Skeletal muscle satellite cell (primary cell): ENCODE data around the gene FAM53B.
"Not testable (repeated sequence)": the region's sequence is repeated elsewhere in the genome, so short reads cannot be mapped to it uniquely, and the experiment has no call there.

Experiments
- H3K27me3 ChIP-seq: 2 replicates; pipeline ENCODE4 v1.7.0; 2013; ENCODE audit warnings: low read length; ENCODE audit not compliant: control insufficient read depth, insufficient read depth
- H3K36me3 ChIP-seq: 2 replicates; pipeline ENCODE4 v1.7.0; 2013; ENCODE audit warnings: mild to moderate bottlenecking, control low read depth, low read length; ENCODE audit not compliant: insufficient read depth
- H3K4me1 ChIP-seq: 2 replicates; pipeline ENCODE4 v1.7.0; 2013; ENCODE audit warnings: low read length; ENCODE audit not compliant: control insufficient read depth, insufficient read depth
- H3K4me2 ChIP-seq: 2 replicates; pipeline ENCODE4 v1.7.0; 2013; ENCODE audit warnings: mild to moderate bottlenecking, low read length
- H3K4me3 ChIP-seq: 2 replicates; pipeline ENCODE4 v1.7.0; 2013; ENCODE audit warnings: low read length
- H3K9ac ChIP-seq: 2 replicates; pipeline ENCODE4 v1.7.0; 2013; ENCODE audit warnings: mild to moderate bottlenecking, low read depth, low read length, moderate library complexity
- H3K9me3 ChIP-seq: replicated peaks from 2 replicates; pipeline ENCODE4 v1.7.0; 2013; ENCODE audit warnings: mild to moderate bottlenecking, control low read depth, low read length

Gene FAM53B

DNA sequence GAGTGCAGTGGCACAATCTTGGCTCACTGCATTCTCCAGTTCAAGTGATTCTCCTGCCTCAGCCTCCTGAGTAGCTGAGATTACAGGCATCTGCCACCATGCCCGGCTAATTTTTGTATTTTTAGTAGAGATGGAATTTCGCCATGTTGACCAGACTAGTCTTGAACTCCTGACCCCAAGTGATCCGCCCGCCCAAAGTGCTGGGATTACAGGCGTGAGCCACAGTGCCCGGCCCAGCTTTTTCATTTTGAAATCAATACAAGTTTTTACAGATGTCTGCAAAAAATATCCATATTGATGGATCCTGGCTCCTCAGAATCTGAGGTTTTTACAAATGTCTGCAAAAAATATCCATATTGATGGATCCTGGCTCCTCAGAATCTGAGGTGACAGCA is 155.8 kb downstream of the FAM53B start:
- H3K4me2 ChIP-seq, H3K36me3 ChIP-seq, H3K9me3 ChIP-seq, H3K4me3 ChIP-seq, H3K9ac ChIP-seq: not testable (repeated sequence)
- peaks cover 13% of the 10 kb centered on the region for H3K4me1 ChIP-seq
- H3K27me3 ChIP-seq, result peaks cover 10% of the 10 kb centered on the region

DNA sequence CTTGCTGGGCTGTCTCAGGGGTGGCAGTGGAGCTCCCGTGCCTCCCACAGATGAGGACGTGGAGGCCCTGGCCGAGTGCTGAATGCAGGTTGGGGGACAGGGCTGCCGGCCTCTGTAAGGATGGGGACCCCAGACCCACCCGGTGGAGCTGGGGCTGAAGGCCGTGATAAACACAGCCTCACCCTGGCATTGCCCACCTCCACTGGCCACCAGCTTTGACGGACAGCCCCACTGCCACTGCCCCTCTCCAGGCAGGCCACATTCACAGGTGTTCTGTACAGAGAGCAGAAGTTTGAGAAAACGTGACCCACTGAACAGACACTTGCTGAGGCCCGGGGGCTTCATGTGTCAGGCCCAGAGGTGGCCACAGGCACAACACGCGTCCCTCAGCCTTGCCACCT is 156.4 kb downstream of the FAM53B start:
- Histone ChIP-seq H3K4me2 (no peak overlapping the region), H3K9ac (no peak overlapping the region), H3K4me1 (peaks cover 13% of the 10 kb centered on the region), H3K4me3 (no peak overlapping the region), H3K36me3 (no peaks in the 10 kb centered on the region), H3K27me3 (peaks cover 10% of the 10 kb centered on the region), H3K9me3 (peaks cover 6% of the 10 kb centered on the region)

DNA sequence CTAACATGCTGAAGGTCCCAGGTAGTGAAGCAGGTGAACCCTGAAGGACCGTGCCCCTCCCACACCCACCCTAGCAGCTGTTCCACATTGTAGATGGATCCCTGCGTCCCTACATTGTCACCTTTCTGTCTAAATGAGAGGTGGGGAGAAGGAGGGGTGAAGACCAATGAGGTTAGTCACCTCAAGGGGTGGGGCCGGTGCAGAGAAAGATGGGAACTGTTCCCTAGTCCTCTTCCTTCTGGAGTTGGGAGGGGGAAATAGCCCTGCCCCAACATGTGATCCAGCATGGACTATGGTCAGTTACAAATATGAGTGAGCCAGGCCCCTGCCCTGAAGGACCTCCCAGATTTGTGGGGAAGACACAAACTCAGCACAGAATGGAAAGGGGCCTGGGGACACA is 158.0 kb downstream of the FAM53B start:
- Histone ChIP-seq H3K27me3 (peaks cover 10% of the 10 kb centered on the region), H3K9me3 (no peaks in the 10 kb centered on the region), H3K4me1 (peaks cover 13% of the 10 kb centered on the region), H3K4me3 (no peak overlapping the region), H3K4me2 (no peak overlapping the region), H3K9ac (no peak overlapping the region), H3K36me3 (no peaks in the 10 kb centered on the region)

DNA sequence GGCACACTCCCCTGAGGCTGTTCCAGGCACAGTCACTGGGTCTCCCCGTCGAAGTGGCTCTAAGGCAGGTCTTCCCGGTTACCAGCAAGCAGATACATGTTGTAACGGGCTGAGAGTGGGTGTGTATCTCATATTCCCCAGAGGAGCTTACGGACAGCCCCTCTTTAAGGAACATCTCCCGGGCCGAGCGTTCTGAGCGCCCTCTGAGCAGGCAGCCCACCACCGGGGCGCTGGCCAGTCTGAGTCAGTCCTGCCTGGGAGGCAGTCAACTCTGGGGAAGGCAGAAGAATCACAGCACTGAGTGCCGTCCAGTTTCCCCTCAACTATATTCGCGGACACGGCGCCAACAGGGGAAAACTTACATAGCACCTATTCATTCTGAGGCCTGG is 165.2 kb downstream of the FAM53B start:
- peaks cover 21% of the 10 kb centered on the region for H3K27me3 ChIP-seq
- H3K9me3 ChIP-seq, result no peaks in the 10 kb centered on the region
- no peak overlapping the region for H3K4me3 ChIP-seq
- no peak overlapping the region for H3K4me2 ChIP-seq
- no peaks in the 10 kb centered on the region for H3K4me1 ChIP-seq
- H3K9ac ChIP-seq, result no peak overlapping the region
- no peaks in the 10 kb centered on the region for H3K36me3 ChIP-seq

DNA sequence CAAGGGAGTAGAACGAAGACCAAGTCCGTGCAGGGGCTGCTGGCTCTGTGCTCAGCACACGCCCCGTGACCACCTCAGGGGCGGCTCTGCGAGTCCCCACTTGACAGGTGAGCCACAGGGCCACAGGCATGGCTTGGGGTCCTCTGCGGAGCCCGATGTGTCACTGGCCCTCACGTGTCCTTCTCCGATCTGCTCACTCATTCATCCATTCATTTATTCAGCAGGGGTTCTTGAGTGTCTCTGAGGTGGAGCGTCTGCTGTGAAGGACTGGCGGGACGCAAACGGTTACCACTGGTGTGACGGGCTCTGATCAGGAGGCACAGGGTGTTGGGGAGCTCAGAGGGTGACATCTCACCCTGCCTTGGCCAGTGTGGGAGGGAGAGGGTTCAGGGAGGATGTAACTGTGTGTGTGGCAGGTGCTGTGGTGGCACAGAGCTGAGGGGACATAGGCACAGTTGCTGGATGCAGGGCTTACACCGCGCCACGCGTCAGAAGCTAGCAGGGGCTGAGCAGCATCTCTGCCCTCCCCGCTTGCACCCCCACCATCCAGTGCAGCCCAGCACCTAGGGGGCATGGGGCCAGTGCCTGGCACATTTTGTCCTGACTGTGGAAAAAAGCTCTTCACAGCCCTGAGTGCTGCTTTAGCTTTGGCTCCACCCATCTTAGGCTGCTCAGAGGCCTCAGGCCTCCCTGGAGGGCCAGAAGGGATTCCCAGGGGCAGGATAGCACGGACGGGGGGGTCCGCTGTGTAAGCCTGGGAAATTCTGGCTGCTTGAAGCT is 165.8 kb downstream of the FAM53B start:
- Histone ChIP-seq H3K4me1 (no peaks in the 10 kb centered on the region), H3K36me3 (no peaks in the 10 kb centered on the region), H3K27me3 (peaks cover 21% of the 10 kb centered on the region), H3K9me3 (no peaks in the 10 kb centered on the region), H3K4me3 (no peak overlapping the region), H3K9ac (no peak overlapping the region), H3K4me2 (no peak overlapping the region)

DNA sequence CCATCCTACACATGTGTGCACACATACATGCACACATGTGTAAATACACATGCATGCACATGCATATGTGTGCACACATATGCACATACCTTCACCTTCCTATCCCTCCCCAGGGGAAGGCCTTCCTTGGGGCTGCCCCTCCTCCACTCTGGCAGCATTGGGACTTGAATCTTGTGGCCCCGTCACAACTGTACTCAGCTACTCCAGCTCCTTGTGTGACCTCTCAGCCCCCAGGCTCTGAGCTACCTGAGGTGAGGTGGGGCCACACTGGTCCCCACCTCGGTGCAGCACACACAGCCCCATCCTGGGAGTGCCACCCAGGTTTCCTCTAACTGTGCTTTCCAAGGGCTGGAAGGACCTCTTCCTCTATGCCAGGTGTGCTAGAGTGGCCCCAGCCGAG is 166.5 kb downstream of the FAM53B start:
- Histone ChIP-seq H3K36me3 (no peaks in the 10 kb centered on the region), H3K4me3 (no peak overlapping the region), H3K9ac (no peak overlapping the region), H3K27me3 (peaks cover 21% of the 10 kb centered on the region), H3K4me2 (no peak overlapping the region), H3K9me3 (no peaks in the 10 kb centered on the region), H3K4me1 (no peaks in the 10 kb centered on the region)

DNA sequence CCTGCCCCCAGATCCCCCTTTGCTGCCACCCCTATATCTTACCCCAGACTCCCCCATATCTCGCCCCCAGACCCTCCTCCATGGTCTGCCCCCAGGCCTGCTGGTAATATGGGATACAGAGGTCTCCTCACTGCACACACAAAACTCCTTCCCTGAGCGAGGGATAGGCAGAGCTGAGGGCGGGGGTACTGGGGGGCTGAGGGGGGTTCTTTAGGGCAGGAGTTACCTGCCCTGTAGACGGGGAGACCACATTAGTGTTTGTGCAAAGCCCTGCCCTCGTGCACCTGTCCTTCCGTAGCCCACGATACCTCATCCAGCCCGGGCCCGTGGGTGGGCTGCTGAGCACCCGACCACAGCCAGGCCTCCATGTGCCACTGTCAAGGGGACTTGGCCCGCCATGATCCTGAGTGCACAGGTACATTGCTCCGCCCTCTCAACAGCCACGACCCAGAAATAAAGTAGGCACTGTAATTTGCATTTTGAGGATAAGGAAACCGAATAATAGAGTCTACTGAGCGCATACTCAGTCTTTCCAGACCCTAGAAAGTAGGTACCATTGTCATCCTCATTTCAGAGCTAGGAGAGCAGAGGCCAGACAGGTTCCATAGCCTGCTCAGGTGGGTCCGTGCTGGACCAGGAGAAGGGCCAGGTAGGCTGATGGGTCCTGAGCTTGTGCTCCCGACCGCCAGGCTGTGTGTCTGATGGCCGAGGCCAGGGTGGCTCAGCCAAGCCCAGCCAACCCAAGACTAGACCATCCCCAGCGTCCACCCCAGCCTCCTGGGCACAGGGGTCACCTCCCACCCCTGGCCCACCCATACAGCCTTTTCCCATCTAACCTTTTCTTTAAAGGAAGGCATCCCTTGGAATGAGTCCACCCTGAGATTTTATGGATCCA is 167.4 kb downstream of the FAM53B start:
- Histone ChIP-seq H3K4me1 (no peaks in the 10 kb centered on the region), H3K9me3 (no peaks in the 10 kb centered on the region), H3K9ac (no peak overlapping the region), H3K27me3 (peaks cover 21% of the 10 kb centered on the region), H3K4me3 (no peak overlapping the region), H3K4me2 (no peak overlapping the region), H3K36me3 (no peaks in the 10 kb centered on the region)

DNA sequence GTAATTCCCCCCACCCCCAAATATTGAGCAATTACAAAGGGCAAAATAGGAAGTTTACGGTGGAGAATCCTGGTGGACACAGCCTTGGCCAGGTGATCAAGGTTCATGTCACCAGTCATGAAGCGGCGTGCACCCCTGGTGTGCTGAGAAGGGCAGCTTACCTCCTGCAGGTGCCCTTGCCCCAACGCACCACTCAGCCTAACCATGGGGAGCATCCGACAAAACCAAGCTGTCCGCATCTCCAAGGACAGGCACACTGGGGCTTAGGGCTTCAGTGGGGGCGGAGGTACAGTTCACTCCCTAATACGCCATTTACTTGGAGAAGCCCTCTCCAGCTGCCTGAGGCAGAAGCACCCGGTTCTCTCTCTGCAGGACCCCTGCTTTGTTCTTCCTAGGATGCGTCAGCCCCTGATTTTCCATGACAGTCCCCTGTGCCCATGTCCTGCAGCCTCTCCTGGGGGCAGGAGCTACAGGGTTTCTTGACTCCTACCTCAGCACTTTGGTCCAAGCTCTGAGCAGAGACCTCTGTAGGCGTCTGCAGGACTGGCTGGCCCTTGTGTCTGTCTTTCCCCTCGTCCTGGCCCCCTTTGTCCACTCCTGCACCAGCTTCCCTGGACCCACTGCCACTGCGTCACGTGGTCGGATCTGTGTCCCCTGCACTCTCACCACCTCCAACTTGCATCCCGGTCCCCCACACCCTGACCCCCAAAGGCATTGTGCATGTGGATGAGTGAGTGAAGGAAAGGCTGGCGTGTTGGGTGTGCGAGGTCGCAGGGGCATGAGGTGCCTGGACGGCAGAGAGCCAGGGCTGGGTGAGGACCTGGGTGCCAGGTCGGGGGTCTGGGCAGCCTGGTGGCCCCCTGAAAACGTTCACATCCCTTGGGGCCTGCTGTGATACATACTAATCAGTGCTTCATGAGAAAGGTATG is 168.8 kb downstream of the FAM53B start:
- no peaks in the 10 kb centered on the region for H3K4me1 ChIP-seq
- H3K9me3 ChIP-seq, result no peaks in the 10 kb centered on the region
- H3K4me2 ChIP-seq, result no peak overlapping the region
- no peaks in the 10 kb centered on the region for H3K36me3 ChIP-seq
- no peak overlapping the region for H3K9ac ChIP-seq
- peaks cover 21% of the 10 kb centered on the region for H3K27me3 ChIP-seq
- H3K4me3 ChIP-seq, result no peak overlapping the region

DNA sequence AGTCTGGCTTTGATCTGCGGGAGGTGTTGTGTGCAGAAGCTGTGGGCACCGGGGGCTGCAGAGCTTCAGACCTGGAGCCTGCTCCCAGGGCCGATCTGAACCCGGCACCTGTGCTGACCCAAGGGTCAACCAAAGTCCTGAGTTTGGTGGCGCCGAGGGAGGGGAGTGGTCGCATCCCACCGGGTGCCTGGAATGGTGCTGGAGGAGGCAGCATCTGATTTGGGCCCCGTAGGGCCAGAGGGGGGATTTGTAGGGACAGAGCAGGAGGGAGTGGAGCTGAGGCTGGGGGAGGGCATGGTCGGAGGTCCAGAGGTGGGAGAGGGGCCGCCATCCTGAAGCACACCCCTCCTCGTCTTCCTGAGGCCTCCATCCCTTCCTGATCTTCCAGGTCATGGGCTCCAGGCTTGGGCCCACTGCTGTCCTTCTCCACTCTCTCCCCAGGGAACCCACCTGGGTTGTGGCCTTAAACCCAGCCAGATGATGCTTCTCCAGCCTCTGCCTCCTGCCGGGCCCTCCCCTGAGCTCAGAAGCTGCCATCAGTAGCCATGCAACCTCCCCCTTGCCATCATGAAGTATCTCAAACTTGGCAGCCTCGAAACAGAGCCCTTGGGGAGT is 169.6 kb downstream of the FAM53B start:
- Histone ChIP-seq H3K36me3 (no peaks in the 10 kb centered on the region), H3K4me3 (no peak overlapping the region), H3K4me1 (no peaks in the 10 kb centered on the region), H3K9ac (no peak overlapping the region), H3K9me3 (no peaks in the 10 kb centered on the region), H3K4me2 (no peak overlapping the region), H3K27me3 (peaks cover 22% of the 10 kb centered on the region)

DNA sequence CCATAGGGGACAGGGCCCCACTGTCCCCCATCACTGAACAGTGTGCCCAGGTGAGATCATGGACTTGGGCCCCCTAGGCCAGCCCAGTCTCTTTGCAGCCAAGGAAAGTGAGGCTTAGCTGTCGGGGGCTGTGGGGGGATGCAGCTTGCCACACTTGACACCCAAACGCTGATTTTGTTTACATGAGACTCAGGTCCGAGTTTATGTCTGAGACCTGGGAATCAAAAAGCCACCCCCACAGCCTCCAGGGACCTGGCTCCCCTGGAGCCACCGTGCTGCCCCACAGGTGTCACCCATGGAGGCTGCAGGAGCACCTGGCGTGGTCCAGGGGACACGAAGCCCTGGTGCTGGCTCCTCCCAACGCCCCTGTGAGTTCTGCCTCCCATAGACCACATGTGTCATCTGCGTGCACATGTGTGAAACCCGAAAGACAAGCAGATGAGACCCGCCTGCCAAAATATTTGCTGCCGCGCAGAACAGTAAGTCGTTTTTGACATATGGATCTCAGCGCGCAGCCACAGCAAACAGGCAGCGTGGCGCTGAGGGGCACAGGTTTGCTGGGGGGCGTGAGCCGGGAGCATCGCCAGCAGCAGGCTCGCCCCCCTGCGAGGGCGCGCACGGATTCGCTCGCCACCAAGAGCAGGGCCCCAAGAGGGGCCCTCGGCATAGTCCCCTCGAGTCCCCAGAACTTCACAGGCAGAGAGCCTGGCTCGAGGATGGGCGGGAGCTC is 170.3 kb downstream of the FAM53B start:
- no peak overlapping the region for H3K4me3 ChIP-seq
- no peak overlapping the region for H3K9ac ChIP-seq
- no peaks in the 10 kb centered on the region for H3K36me3 ChIP-seq
- no peak overlapping the region for H3K4me2 ChIP-seq
- H3K4me1 ChIP-seq, result no peaks in the 10 kb centered on the region
- H3K9me3 ChIP-seq, result no peaks in the 10 kb centered on the region
- peaks cover 26% of the 10 kb centered on the region for H3K27me3 ChIP-seq
